ENCODE data around the gene TMEM69.
"Not testable (repeated sequence)": the region's sequence is repeated elsewhere in the genome, so short reads cannot be mapped to it uniquely, and the experiment has no call there.

DNA sequence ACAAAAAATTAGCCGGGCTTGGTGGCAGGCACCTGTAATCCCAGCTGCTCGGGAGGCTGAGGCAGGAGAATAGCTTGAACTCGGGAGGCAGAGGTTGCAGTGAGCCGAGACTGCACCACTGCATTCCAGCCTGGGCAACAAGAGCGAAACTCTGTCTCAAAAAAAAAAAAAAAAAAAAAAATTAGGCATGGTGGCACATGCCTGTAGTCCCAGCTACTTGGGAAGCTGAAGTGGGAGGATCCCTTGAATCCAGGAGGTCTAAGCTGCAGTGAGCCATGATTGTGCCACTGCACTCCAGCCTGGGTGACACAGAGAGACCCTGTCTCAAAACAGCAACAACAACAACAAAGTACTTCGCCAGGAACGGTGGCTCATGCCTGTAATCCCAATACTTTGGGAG lies 11.4 kb upstream of the TMEM69 start:
- TF ChIP-seq, protein P1, sequence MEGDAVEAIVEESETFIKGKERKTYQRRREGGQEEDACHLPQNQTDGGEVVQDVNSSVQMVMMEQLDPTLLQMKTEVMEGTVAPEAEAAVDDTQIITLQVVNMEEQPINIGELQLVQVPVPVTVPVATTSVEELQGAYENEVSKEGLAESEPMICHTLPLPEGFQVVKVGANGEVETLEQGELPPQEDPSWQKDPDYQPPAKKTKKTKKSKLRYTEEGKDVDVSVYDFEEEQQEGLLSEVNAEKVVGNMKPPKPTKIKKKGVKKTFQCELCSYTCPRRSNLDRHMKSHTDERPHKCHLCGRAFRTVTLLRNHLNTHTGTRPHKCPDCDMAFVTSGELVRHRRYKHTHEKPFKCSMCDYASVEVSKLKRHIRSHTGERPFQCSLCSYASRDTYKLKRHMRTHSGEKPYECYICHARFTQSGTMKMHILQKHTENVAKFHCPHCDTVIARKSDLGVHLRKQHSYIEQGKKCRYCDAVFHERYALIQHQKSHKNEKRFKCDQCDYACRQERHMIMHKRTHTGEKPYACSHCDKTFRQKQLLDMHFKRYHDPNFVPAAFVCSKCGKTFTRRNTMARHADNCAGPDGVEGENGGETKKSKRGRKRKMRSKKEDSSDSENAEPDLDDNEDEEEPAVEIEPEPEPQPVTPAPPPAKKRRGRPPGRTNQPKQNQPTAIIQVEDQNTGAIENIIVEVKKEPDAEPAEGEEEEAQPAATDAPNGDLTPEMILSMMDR (IDR thresholded peaks at IDR 0.05; ENCODE audit: low read length) = not testable (repeated sequence)
- not testable (repeated sequence) for TF ChIP-seq EZH2 (IDR thresholded peaks at IDR 0.05; ENCODE audit: borderline replicate concordance, low read length)
